H1 (cell line): ENCODE results near the gene BRICD5. TPM values are rescaled to one million over a fixed set of nuclear protein-coding genes. Genes with fewer than 3 reads are reported as not detected.

Experiments used
- CTCF ChIA-PET: fragments of 300-600 bp; sonication (Branson Sonifier 250); formaldehyde crosslinking; loops from one replicate; lab custom pipeline; 2021; ENCODE audit not compliant: partially characterized antibody; lab: Charles Lee
- POLR2A ChIA-PET: fragments of 300-600 bp; sonication (Branson Sonifier 250); formaldehyde crosslinking; loops from one replicate; lab custom pipeline; 2021; ENCODE audit warnings: inconsistent platforms; ENCODE audit not compliant: partially characterized antibody; lab: Charles Lee
- DNase-seq, 2 experiments: peaks; one replicate each; pipeline versions ENCODE4 v3.0.0 to v3.0.0-alpha.2; 2010 to 2022; ENCODE audit warnings: low spot score in 2 of 2, low read depth in 1 of 2, mixed read lengths in 1 of 2
- FAIRE-seq: peaks from 2 replicates; lab custom pipeline; 2011; peaks lifted over from hg19 to GRCh38; lab: Jason Lieb, UNC
- H2AFZ ChIP-seq: 2 replicates; pipeline ENCODE4 v1.8.1; 2012; ENCODE audit warnings: low read length, inconsistent platforms
- H2AK5ac ChIP-seq: 2 replicates; pipeline ENCODE4 v1.6.1; 2013; ENCODE audit warnings: low read depth, low read length
- H2BK120ac ChIP-seq: replicated peaks from 2 replicates; pipeline ENCODE3; 2013; ENCODE audit warnings: low read depth, low read length, inconsistent platforms
- H2BK12ac ChIP-seq: 2 replicates; pipeline ENCODE4 v1.6.1; 2013; ENCODE audit warnings: low read depth, low read length
- H2BK15ac ChIP-seq: 2 replicates; pipeline ENCODE4 v1.6.1; 2013; ENCODE audit warnings: low read length
- H2BK20ac ChIP-seq: 2 replicates; pipeline ENCODE4 v1.6.1; 2013; ENCODE audit warnings: low read length
- H2BK5ac ChIP-seq: 2 replicates; pipeline ENCODE4 v1.6.1; 2013; ENCODE audit warnings: low read depth, low read length
- H3K14ac ChIP-seq: 2 replicates; pipeline ENCODE4 v1.6.1; 2013; ENCODE audit warnings: inconsistent platforms; ENCODE audit not compliant: insufficient read length
- H3K18ac ChIP-seq: 2 replicates; pipeline ENCODE4 v1.6.1; 2013; ENCODE audit warnings: low read length; ENCODE audit errors: extremely low read depth
- H3K23ac ChIP-seq: 2 replicates; pipeline ENCODE4 v1.6.1; 2013; ENCODE audit warnings: inconsistent platforms; ENCODE audit not compliant: insufficient read length
- H3K23me2 ChIP-seq: 2 replicates; pipeline ENCODE4 v1.6.1; 2013; ENCODE audit warnings: low read depth, low read length
- H3K27ac ChIP-seq: 2 replicates; pipeline ENCODE4 v1.6.1; 2011; ENCODE audit warnings: low read depth, low read length, inconsistent platforms
- H3K27me3 ChIP-seq, 4 experiments: replicated peaks in 1 of 4; 1 replicate in 1 of 4; 2 replicates in 3 of 4; pipeline versions ENCODE4 v1.6.1 to v1.8.1; 2011 to 2013; ENCODE audit warnings: low read length in 3 of 4, mild to moderate bottlenecking in 3 of 4, inconsistent platforms in 2 of 4, mixed read lengths in 2 of 4, moderate library complexity in 1 of 4; ENCODE audit not compliant: control insufficient read depth in 3 of 4, insufficient read depth in 3 of 4; ENCODE audit errors: extremely low read depth in 1 of 4
- H3K36me3 ChIP-seq, 4 experiments: 2 replicates each; pipeline versions ENCODE4 v1.6.1 to v1.8.1; 2011 to 2013; ENCODE audit warnings: mild to moderate bottlenecking in 4 of 4, low read length in 3 of 4, moderate library complexity in 2 of 4, control low read depth in 1 of 4, inconsistent platforms in 1 of 4; ENCODE audit not compliant: insufficient read depth in 4 of 4, control insufficient read depth in 2 of 4
- H3K4ac ChIP-seq: replicated peaks from 2 replicates; pipeline ENCODE3; 2013; ENCODE audit warnings: low read length, low read depth, mixed read lengths, inconsistent platforms; ENCODE audit not compliant: insufficient read length
- H3K4me1 ChIP-seq, 4 experiments: replicated peaks in 1 of 4; 1 replicate in 1 of 4; 2 replicates in 3 of 4; pipeline versions ENCODE4 v1.6.1 to v1.8.1; 2011 to 2013; ENCODE audit warnings: low read length in 3 of 4, inconsistent platforms in 2 of 4, mixed read lengths in 1 of 4; ENCODE audit not compliant: insufficient read depth in 4 of 4, control insufficient read depth in 3 of 4
- H3K4me2 ChIP-seq, 2 experiments: 2 replicates each; pipeline versions ENCODE4 v1.6.1 to v1.8.1; 2011 to 2013; ENCODE audit warnings: low read depth in 2 of 2, low read length in 2 of 2, control low read depth in 1 of 2, inconsistent platforms in 1 of 2, mild to moderate bottlenecking in 1 of 2; ENCODE audit not compliant: insufficient read depth in 1 of 2
- H3K4me3 ChIP-seq, 4 experiments: fragments of 200-600, 300-600 bp in 1 of 4; sonication (generic), shearing (Covaris generic), sonication (Bioruptor Twin) in 1 of 4; 2 replicates each; pipeline versions ENCODE4 v1.5.1 to v1.8.1; 2011 to 2016; ENCODE audit warnings: low read length in 4 of 4, low read depth in 3 of 4, control low read depth in 2 of 4, inconsistent platforms in 2 of 4, mild to moderate bottlenecking in 2 of 4, mixed read lengths in 1 of 4, moderate library complexity in 1 of 4; ENCODE audit not compliant: insufficient read depth in 2 of 4; ENCODE audit errors: extremely low read depth in 1 of 4
- H3K56ac ChIP-seq: replicated peaks from 2 replicates; pipeline ENCODE3; 2013; ENCODE audit warnings: low read depth, mild to moderate bottlenecking, mixed read lengths, low read length, inconsistent platforms; ENCODE audit not compliant: insufficient read length
- H3K79me1 ChIP-seq: 2 replicates; pipeline ENCODE4 v1.6.1; 2013; ENCODE audit warnings: low read depth, low read length, control low read depth
- H3K79me2 ChIP-seq, 2 experiments: 2 replicates each; pipeline versions ENCODE4 v1.6.1 to v1.8.1; 2012 to 2013; ENCODE audit warnings: low read length in 2 of 2, mild to moderate bottlenecking in 2 of 2, inconsistent platforms in 1 of 2; ENCODE audit not compliant: insufficient read depth in 2 of 2, control insufficient read depth in 1 of 2
- H3K9ac ChIP-seq, 4 experiments: replicated peaks in 1 of 4; 1 replicate in 1 of 4; 2 replicates in 3 of 4; pipeline versions ENCODE4 v1.6.1 to v1.8.1; 2011 to 2013; ENCODE audit warnings: low read depth in 3 of 4, low read length in 3 of 4, control low read depth in 2 of 4, mild to moderate bottlenecking in 2 of 4, moderate library complexity in 2 of 4, inconsistent platforms in 1 of 4; ENCODE audit errors: extremely low read depth in 1 of 4
- H3K9me3 ChIP-seq, 2 experiments: 2 replicates each; pipeline versions ENCODE4 v1.6.1 to v1.8.1; 2012 to 2013; ENCODE audit warnings: mild to moderate bottlenecking in 2 of 2, moderate library complexity in 2 of 2, control low read depth in 1 of 2, inconsistent platforms in 1 of 2, low read depth in 1 of 2, low read length in 1 of 2, mixed read lengths in 1 of 2; ENCODE audit not compliant: insufficient read depth in 2 of 2
- H4K20me1 ChIP-seq, 2 experiments: replicated peaks in 1 of 2; 2 replicates each; pipeline versions ENCODE3 to v1.8.1; 2011 to 2013; ENCODE audit warnings: inconsistent platforms in 2 of 2, low read length in 2 of 2, mild to moderate bottlenecking in 1 of 2; ENCODE audit not compliant: insufficient read depth in 2 of 2, control insufficient read depth in 1 of 2
- H4K5ac ChIP-seq: 2 replicates; pipeline ENCODE4 v1.6.1; 2013; ENCODE audit warnings: low read length, low read depth, mixed read lengths, inconsistent platforms; ENCODE audit not compliant: insufficient read length
- H4K8ac ChIP-seq: 2 replicates; pipeline ENCODE4 v1.8.0; 2013; ENCODE audit warnings: mild to moderate bottlenecking, moderate library complexity, low read length, inconsistent platforms; ENCODE audit not compliant: insufficient read depth; ENCODE audit errors: extremely low read depth
- H4K91ac ChIP-seq: replicated peaks from 2 replicates; pipeline ENCODE3; 2013; ENCODE audit warnings: low read length, mixed read lengths, inconsistent platforms; ENCODE audit not compliant: insufficient read length
- CBX8 ChIP-seq: fragments of 300-800, 300-1000 bp; sonication (generic); IDR thresholded peaks from 2 replicates; pipeline ENCODE4 v1.7.1; 2016; ENCODE audit warnings: low read depth, low read length, borderline replicate concordance
- CREB1 ChIP-seq: IDR thresholded peaks from 2 replicates; pipeline ENCODE4 v1.6.1; 2012; ENCODE audit warnings: inconsistent platforms
- JUND ChIP-seq: IDR thresholded peaks from 2 replicates; pipeline ENCODE4 v1.6.1; 2011; ENCODE audit warnings: mild to moderate bottlenecking, improper control_type of control experiment, low read length
- KDM4A ChIP-seq: IDR thresholded peaks from one replicate; pipeline ENCODE4 v1.7.1; 2012; ENCODE audit warnings: low read depth, mild to moderate bottlenecking, moderate library complexity, low read length, inconsistent platforms; ENCODE audit not compliant: severe bottlenecking
- KDM5A ChIP-seq: fragments of 200-600 bp; IDR thresholded peaks from 2 replicates; pipeline ENCODE4 v1.7.1; 2012; ENCODE audit warnings: mild to moderate bottlenecking, low read length, inconsistent platforms, mixed read lengths
- PHF8 ChIP-seq: fragments of 200-600 bp; sonication (generic); conservative IDR thresholded peaks from 2 replicates; pipeline ENCODE4 v1.7.1; 2012; ENCODE audit warnings: low read depth, mild to moderate bottlenecking, inconsistent platforms, low read length, moderate library complexity
- RBBP5 ChIP-seq: IDR thresholded peaks from 2 replicates; pipeline ENCODE4 v1.7.1; 2012; ENCODE audit warnings: low read depth, mild to moderate bottlenecking, inconsistent platforms, low read length, moderate library complexity, borderline replicate concordance
- RNF2 ChIP-seq: fragments of 200-900, 300-1000 bp; sonication (generic); IDR thresholded peaks from 2 replicates; pipeline ENCODE4 v1.7.1; 2016; ENCODE audit warnings: borderline replicate concordance, low read depth, mild to moderate bottlenecking, antibody characterized with exemption, low read length; ENCODE audit not compliant: poor library complexity, severe bottlenecking; ENCODE audit errors: missing control alignments
- SIN3A ChIP-seq, 2 experiments: IDR thresholded peaks in 1 of 2; conservative IDR thresholded peaks in 1 of 2; 2 replicates each; pipeline ENCODE4 v1.6.1; 2011 to 2012; ENCODE audit warnings: low read length in 2 of 2, improper control_type of control experiment in 1 of 2, low read depth in 1 of 2, mild to moderate bottlenecking in 1 of 2
- WGBS, 2 experiments: shearing (Covaris generic) in 1 of 2; methylation state at CpG; one replicate each; pipeline versions ENCODE4 v1.1.6 to v1.1.7; 2013 to 2015; ENCODE audit warnings: low lambda C conversion rate in 2 of 2, mixed read lengths in 2 of 2, inconsistent platforms in 1 of 2, low coverage in 1 of 2, missing lambda C conversion rate in 1 of 2; ENCODE audit not compliant: insufficient replicate concordance in 2 of 2, insufficient coverage in 1 of 2, insufficient read length in 1 of 2; ENCODE audit errors: extremely low coverage in 1 of 2, missing lambda C conversion rate in 1 of 2; 5-methylcytosine and 5-hydroxymethylcytosine counted together
- polyA plus RNA-seq, 7 experiments: library from polyadenylated mRNA; depleted of rRNA in 3 of 7; stranded (reverse) in 5 of 7; unstranded in 2 of 7; fragments of >200 nt in 5 of 7; fragments of 200-250 nt in 2 of 7; gene quantifications; 1 replicate in 5 of 7; 2 replicates in 1 of 7; 4 replicates in 1 of 7; pipeline versions ENCODE4 v1.2.1 to v1.2.3, GENCODE V29; 2011 to 2013; ENCODE audit warnings: missing spikeins in 2 of 7, mixed read lengths in 2 of 7
- total RNA-seq: library from RNA; stranded (reverse); fragmentation: NEBNext Ultra II Directional; extraction: Animal tissue kit (Norgen Biotek cat#: 25700); gene quantifications from 2 replicates; pipeline ENCODE4 v1.2.1, GENCODE V29; 2021

Gene BRICD5
- total and polyA plus RNA-seq, 2 of the 8 experiments (the other 6 are each of a cell fraction or from before 2014, with no cell fraction given) = 8.5 to 14.2 TPM

DNA sequence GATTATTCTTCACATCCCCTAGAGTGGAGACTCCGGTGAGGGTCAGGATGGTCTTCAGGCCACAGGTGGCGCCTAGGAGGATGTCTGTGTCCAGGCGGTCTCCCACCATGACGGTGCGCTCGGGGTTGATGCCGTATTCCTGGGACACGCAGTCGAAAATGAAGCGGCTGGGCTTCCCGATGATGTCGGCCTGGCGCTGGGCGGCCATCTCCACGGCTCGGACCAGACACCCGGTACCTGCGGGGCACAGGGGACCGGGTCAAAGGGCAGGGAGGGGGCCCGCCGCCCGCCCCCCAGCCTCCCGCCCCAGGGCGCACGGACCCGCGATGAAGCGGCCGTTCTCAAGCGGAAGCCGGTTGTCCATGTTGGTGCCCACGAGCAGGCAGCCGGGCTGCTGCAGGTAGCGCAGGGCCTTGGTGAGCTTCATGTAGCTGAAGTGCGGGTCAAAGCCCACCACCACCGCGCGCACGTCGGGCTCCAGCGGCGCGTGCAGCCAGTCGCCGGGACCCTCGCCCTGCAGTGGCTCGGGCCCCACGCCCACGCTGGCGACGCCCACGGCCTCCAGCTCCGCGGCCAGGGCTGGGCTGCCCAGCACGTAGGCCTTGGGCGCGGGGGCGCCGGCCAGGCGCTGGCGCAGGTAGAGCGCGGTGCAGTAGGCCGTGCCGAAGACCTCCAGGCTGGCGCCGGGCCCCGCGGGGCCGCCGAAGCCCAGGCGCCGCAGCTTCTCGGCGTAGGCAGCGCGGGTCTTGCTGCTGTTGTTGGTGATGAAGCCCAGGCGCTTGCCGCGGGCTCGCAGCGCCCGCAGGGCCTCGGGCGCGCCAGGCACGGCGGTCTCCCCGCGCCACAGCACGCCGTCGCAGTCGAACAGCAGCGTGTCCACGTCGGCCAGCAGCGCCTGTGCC is 3.4 kb upstream of the BRICD5 start:
- peaks cover 9% of the 10 kb centered on the region for H3K23me2 ChIP-seq
- H2BK5ac ChIP-seq = peak overlapping the region; percentile 71
- WGBS, 2 experiments = 3% methylated on average over 66 of the region's 98 CpGs; no CpG with 5 or more reads in 1 of the 2 experiments
- peaks cover 4 to 19% (median 9%) of the 10 kb centered on the region in 4 experiments; a peak in 6 of 8 replicates for H3K36me3 ChIP-seq
- peaks cover 3 to 18% of the 10 kb centered on the region in 2 experiments; a peak in 3 of 4 replicates for H3K79me2 ChIP-seq
- peak overlapping the region; percentile 74 to 92 (median 78) for H3K4me3 ChIP-seq
- no peak overlapping the region for H2AK5ac ChIP-seq
- peak overlapping the region; percentile 89; the same call in 1 of the 2 replicates for H4K8ac ChIP-seq
- H3K56ac ChIP-seq = peak overlapping the region; percentile 59
- ChIA-PET POLR2A (interaction anchor here (0.6 to 15.1 kb wide), 24 partner anchors 8 to 319 kb away, joined by 3 to 156 read pairs (median 4); partner anchors contain the start of genes DNASE1L2, E4F1, ECI1 and TRAF7), CTCF (interaction anchor here (0.6 to 1.0 kb wide), 2 partner anchors 15 to 36 kb away, joined by 3 read pairs; no protein-coding TSS in a partner anchor)
- no peak overlapping the region for H2BK20ac ChIP-seq
- H2AFZ ChIP-seq = no peak overlapping the region
- DNase-seq (no peak), FAIRE-seq (no peak)
- H2BK120ac ChIP-seq = no peak overlapping the region
- H3K9me3 ChIP-seq = no peaks in the 10 kb centered on the region
- peak overlapping the region; percentile 15 for H4K91ac ChIP-seq
- H3K23ac ChIP-seq = no peak overlapping the region
- H3K4me1 ChIP-seq = peaks cover 0 to 17% (median 5%) of the 10 kb centered on the region in 4 experiments; a peak in 5 of 7 replicates
- H2BK15ac ChIP-seq = no peak overlapping the region
- H3K18ac ChIP-seq = no peak overlapping the region; the same call in 1 of the 2 replicates
- H2BK12ac ChIP-seq = no peak overlapping the region
- H4K20me1 ChIP-seq = peaks cover 8 to 37% of the 10 kb centered on the region in 2 experiments
- H3K27me3 ChIP-seq = no peaks in the 10 kb centered on the region
- H4K5ac ChIP-seq = no peak overlapping the region
- H3K4ac ChIP-seq = no peak overlapping the region
- peak; percentile 57; the same call in 1 of the 2 replicates for TF ChIP-seq CREB1
- peak; percentile 15; the same call in 1 of the 2 replicates for TF ChIP-seq RBBP5
- TF ChIP-seq SIN3A (conservative IDR thresholded peaks at IDR 0.05 in 1 of 2, IDR thresholded peaks at IDR 0.05 in 1 of 2; ENCODE audit: low read depth in 1 of 2, low read length in 2 of 2) = peak in 1 of 2 experiments; percentile 46; a peak in 1 of 4 replicates
- TF ChIP-seq KDM4A = peak; percentile 64
- TF ChIP-seq CBX8 = no peak
- 0 out of 2 replicates have a peak, but pooled peaks have one; percentile 30 for TF ChIP-seq KDM5A
- TF ChIP-seq RNF2 = no peak
- peak; percentile 81 for TF ChIP-seq PHF8
- no peak for TF ChIP-seq JUND
- H3K4me2 ChIP-seq = peak overlapping the region; percentile 80 to 84
- peaks cover 4% of the 10 kb centered on the region for H3K79me1 ChIP-seq
- H3K9ac ChIP-seq = peak overlapping the region; percentile 56 to 97 (median 90)
- H3K14ac ChIP-seq = no peak overlapping the region
- peak overlapping the region; percentile 78; the same call in 1 of the 2 replicates for H3K27ac ChIP-seq
